Measurements from ENCODE around the gene USP31. TPM values are rescaled to one million over a fixed set of nuclear protein-coding genes. Genes with fewer than 3 reads are reported as not detected.

Gene USP31
- total RNA-seq, 3 donors from 2014 or later (not counting 1 experiment from before 2014, with no cell fraction given) = 6.1 to 6.6 (median 6.3) TPM

GRCh38 chr16:23155445-23156049, 6.3 kb upstream of the USP31 start:
- H3K4me3 ChIP-seq (ENCODE audit: low read length) = no peak overlapping the region
- no peaks in the 10 kb centered on the region for H3K4me1 ChIP-seq (ENCODE audit: control insufficient read depth, insufficient read depth, low read length)
- Mint-ChIP-seq H3K27me3 (ENCODE audit: low read depth in 2 of 2) (peaks cover 39 to 42% of the 10 kb centered on the region in 2 donors), H3K36me3 (no peaks in the 10 kb centered on the region), H3K4me3 (no peak overlapping the region), H3K27ac (no peak overlapping the region), H3K4me1 (peaks cover 0 to 5% of the 10 kb centered on the region in 2 donors), H3K9me3 (no peaks in the 10 kb centered on the region)
- WGBS (ENCODE audit: insufficient coverage) = 34% methylated on average over 7 of the region's 7 CpGs
- peaks cover 9% of the 10 kb centered on the region for H3K27me3 ChIP-seq (ENCODE audit: control insufficient read depth, insufficient read depth, low read length)
- peak in 1 of 2 donors; percentile 19 for DNase-seq
- no peaks in the 10 kb centered on the region for H3K36me3 ChIP-seq (ENCODE audit: control insufficient read depth, insufficient read depth, low read length)
- ATAC-seq = peak in 1 of 3 donors; percentile 34
- no peak overlapping the region for H3K27ac ChIP-seq (ENCODE audit: low read length)
- H3K9me3 ChIP-seq (ENCODE audit: control insufficient read depth, insufficient read depth, low read length) = no peaks in the 10 kb centered on the region
- intact Hi-C loops (cut with micrococcal nuclease) = no loop called here
- TF ChIP-seq CTCF (IDR thresholded peaks at IDR 0.05) = no peak

GRCh38 chr16:23152386-23153178, 3.3 kb upstream of the USP31 start:
- H3K4me1 Mint-ChIP-seq = peaks cover 17 to 22% of the 10 kb centered on the region in 2 donors
- H3K36me3 Mint-ChIP-seq = no peaks in the 10 kb centered on the region
- no peaks in the 10 kb centered on the region for H3K9me3 ChIP-seq (ENCODE audit: control insufficient read depth, insufficient read depth, low read length)
- TF ChIP-seq CTCF (IDR thresholded peaks at IDR 0.05) = no peak
- H3K4me3 ChIP-seq (ENCODE audit: low read length) = no peak overlapping the region
- no peak overlapping the region for H3K27ac ChIP-seq (ENCODE audit: low read length)
- H3K27ac Mint-ChIP-seq = no peak overlapping the region
- no peak for ATAC-seq
- no peaks in the 10 kb centered on the region for H3K36me3 ChIP-seq (ENCODE audit: control insufficient read depth, insufficient read depth, low read length)
- H3K27me3 ChIP-seq (ENCODE audit: control insufficient read depth, insufficient read depth, low read length) = peaks cover 9% of the 10 kb centered on the region
- WGBS (ENCODE audit: insufficient coverage) = 83% methylated on average over 11 of the region's 12 CpGs
- no peak overlapping the region for H3K4me3 Mint-ChIP-seq
- H3K9me3 Mint-ChIP-seq = no peaks in the 10 kb centered on the region
- peaks cover 19 to 30% of the 10 kb centered on the region in 2 donors for H3K27me3 Mint-ChIP-seq (ENCODE audit: low read depth in 2 of 2)
- intact Hi-C loops (cut with micrococcal nuclease) = no loop called here
- peaks cover 9% of the 10 kb centered on the region for H3K4me1 ChIP-seq (ENCODE audit: control insufficient read depth, insufficient read depth, low read length)
- DNase-seq = no peak

GRCh38 chr16:23149993-23150364, 727 bp upstream of the USP31 start:
- no peak for DNase-seq
- Mint-ChIP-seq H3K4me3 (peak overlapping the region; percentile 97), H3K27ac (peak overlapping the region; percentile 73 to 79), H3K4me1 (peaks cover 17% of the 10 kb centered on the region in 2 donors), H3K9me3 (no peaks in the 10 kb centered on the region), H3K27me3 (ENCODE audit: low read depth in 2 of 2) (peaks cover 9 to 18% of the 10 kb centered on the region in 2 donors), H3K36me3 (no peaks in the 10 kb centered on the region)
- no peak for TF ChIP-seq CTCF (IDR thresholded peaks at IDR 0.05)
- Histone ChIP-seq H3K4me3 (ENCODE audit: low read length) (peak overlapping the region; percentile 63), H3K4me1 (ENCODE audit: control insufficient read depth, insufficient read depth, low read length) (peaks cover 9% of the 10 kb centered on the region), H3K27me3 (ENCODE audit: control insufficient read depth, insufficient read depth, low read length) (peaks cover 4% of the 10 kb centered on the region), H3K36me3 (ENCODE audit: control insufficient read depth, insufficient read depth, low read length) (no peaks in the 10 kb centered on the region), H3K9me3 (ENCODE audit: control insufficient read depth, insufficient read depth, low read length) (no peaks in the 10 kb centered on the region), H3K27ac (ENCODE audit: low read length) (no peak overlapping the region)
- intact Hi-C loops (cut with micrococcal nuclease) = loop anchor here (5.0 kb wide), 1 partner anchor 1553 kb away; the partner anchor contains the start of gene METTL9
- no peak for ATAC-seq
- 52% methylated on average over 3 of the region's 4 CpGs for WGBS (ENCODE audit: insufficient coverage)
